AG04450 (cell line): ENCODE measurements around the gene PEX3. TPM values are rescaled to one million over a fixed set of nuclear protein-coding genes. Genes with fewer than 3 reads are reported as not detected.
"Not testable (repeated sequence)": the region's sequence is repeated elsewhere in the genome, so short reads cannot be mapped to it uniquely, and the experiment has no call there.

ENCODE experiments used
- CTCF ChIA-PET: fragments of 300-600, 350-600 bp; formaldehyde crosslinking; extraction: SDS; loops from one replicate; lab custom pipeline; 2022; ENCODE audit warnings: antibody characterized with exemption, inconsistent platforms; lab: Charles Lee
- POLR2A ChIA-PET: fragments of 350-600 bp; formaldehyde crosslinking; extraction: SDS; loops from one replicate; lab custom pipeline; 2021; ENCODE audit warnings: antibody characterized with exemption, inconsistent platforms; lab: Yijun Ruan, JAX
- DNase-seq: peaks from one replicate; pipeline ENCODE4 v3.0.0-alpha.2; 2011; ENCODE audit warnings: low read depth, low spot score
- H3K27ac ChIP-seq: one replicate; pipeline ENCODE4 v1.5.1; 2012; ENCODE audit warnings: low read depth, low read length, control low read depth
- H3K27me3 ChIP-seq: one replicate; pipeline ENCODE4 v1.6.0; 2012; ENCODE audit warnings: low read length; ENCODE audit not compliant: control insufficient read depth, insufficient read depth
- H3K4me3 ChIP-seq: 2 replicates; pipeline ENCODE4 v1.5.1; 2011; ENCODE audit warnings: mild to moderate bottlenecking, low read depth, low read length, control low read depth
- H3K9me3 ChIP-seq: 2 replicates; pipeline ENCODE4 v1.5.1; 2012; ENCODE audit warnings: low read length; ENCODE audit not compliant: control insufficient read depth, insufficient read depth
- polyA plus RNA-seq: library from polyadenylated mRNA; depleted of rRNA; stranded (reverse); fragments of >200 nt; gene quantifications from 2 replicates; pipeline ENCODE4 v1.2.3, GENCODE V29; 2011
- TF ChIP-seq, protein P1 (sequence below): IDR thresholded peaks from 2 replicates; pipeline ENCODE4 v1.5.1; 2011; ENCODE audit warnings: low read depth, low read length, control low read depth, inconsistent platforms

PEX3 gene
- polyA plus RNA-seq, 1 experiment: 30.9 TPM

GRCh38 chr6:143457563-143458359 is 7.2 kb downstream of the PEX3 start:
- DNase-seq: no peak
- Histone ChIP-seq H3K27ac (no peak overlapping the region), H3K4me3 (no peak overlapping the region), H3K9me3 (no peaks in the 10 kb centered on the region), H3K27me3 (no peaks in the 10 kb centered on the region)
- TF ChIP-seq, protein P1, sequence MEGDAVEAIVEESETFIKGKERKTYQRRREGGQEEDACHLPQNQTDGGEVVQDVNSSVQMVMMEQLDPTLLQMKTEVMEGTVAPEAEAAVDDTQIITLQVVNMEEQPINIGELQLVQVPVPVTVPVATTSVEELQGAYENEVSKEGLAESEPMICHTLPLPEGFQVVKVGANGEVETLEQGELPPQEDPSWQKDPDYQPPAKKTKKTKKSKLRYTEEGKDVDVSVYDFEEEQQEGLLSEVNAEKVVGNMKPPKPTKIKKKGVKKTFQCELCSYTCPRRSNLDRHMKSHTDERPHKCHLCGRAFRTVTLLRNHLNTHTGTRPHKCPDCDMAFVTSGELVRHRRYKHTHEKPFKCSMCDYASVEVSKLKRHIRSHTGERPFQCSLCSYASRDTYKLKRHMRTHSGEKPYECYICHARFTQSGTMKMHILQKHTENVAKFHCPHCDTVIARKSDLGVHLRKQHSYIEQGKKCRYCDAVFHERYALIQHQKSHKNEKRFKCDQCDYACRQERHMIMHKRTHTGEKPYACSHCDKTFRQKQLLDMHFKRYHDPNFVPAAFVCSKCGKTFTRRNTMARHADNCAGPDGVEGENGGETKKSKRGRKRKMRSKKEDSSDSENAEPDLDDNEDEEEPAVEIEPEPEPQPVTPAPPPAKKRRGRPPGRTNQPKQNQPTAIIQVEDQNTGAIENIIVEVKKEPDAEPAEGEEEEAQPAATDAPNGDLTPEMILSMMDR: no peak
- POLR2A ChIA-PET: interaction anchor here (0.9 kb wide), 1 partner anchor 79 kb away, joined by 3 read pairs; no protein-coding TSS in a partner anchor
- CTCF ChIA-PET: no interaction called here

DNA sequence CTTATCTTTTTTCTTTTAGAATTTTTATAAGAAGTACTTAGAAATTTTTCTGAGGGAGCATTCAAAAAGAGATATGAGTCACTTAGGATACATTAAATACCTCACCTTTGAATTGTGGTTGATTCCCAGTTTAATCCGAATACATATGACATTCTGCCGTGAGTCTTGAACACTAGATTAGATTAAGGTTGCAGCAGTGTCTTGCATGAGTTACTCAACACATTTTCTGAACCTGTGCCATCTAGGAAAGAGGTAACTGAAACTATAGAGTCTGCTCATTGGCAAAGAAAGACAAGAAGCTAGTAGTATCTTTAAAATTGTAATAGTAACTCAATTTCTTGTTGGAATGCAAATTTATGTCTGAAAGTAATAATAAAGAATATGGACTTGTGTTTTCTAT is 14.9 kb downstream of the PEX3 start:
- POLR2A ChIA-PET: no interaction called here
- no peak overlapping the region for H3K4me3 ChIP-seq
- TF ChIP-seq, protein P1: no peak
- CTCF ChIA-PET: no interaction called here
- DNase-seq: no peak
- H3K9me3 ChIP-seq: no peaks in the 10 kb centered on the region
- H3K27ac ChIP-seq: no peak overlapping the region
- no peaks in the 10 kb centered on the region for H3K27me3 ChIP-seq

DNA sequence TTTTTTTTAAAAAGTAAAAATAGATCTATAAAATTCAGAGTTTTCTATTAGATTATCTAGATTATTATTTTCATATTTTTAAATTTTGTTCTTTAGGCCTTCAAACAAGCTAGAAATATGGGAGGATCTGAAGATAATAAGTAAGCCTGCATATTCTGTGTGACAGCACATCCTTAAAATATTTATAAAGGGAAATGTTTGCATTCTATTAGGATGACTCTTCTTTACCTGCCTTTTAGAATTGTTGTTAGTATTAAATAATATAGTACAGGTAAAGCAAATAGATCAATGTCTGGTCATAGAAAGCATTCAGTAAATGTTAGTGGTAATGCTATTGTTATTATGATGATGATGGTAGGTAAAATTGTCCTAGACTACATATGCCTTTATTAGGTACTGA is 17.4 kb downstream of the PEX3 start:
- ChIA-PET CTCF (no interaction called here), POLR2A (no interaction called here)
- Histone ChIP-seq H3K9me3 (no peaks in the 10 kb centered on the region), H3K27ac (no peak overlapping the region), H3K4me3 (no peak overlapping the region), H3K27me3 (no peaks in the 10 kb centered on the region)
- DNase-seq: no peak
- TF ChIP-seq, protein P1: no peak

DNA sequence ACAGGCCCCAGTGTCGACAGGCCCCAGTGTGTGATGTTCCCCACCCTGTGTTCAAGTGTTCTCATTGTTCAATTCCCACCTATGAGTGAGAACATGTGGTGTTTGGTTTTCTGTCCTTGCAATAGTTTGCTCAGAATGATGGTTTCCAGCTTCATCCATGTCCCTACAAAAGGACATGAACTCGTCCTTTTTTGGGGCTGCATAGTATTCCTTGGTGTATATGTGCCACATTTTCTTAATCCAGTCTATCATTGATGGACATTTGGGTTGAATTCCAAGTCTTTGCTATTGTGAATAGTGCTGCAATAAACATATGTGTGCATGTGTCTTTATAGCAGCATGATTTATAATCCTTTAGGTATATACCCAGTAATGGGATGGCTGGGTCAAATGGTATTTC is 18.2 kb downstream of the PEX3 start:
- CTCF ChIA-PET, DNase-seq, POLR2A ChIA-PET, H3K27me3 ChIP-seq, H3K4me3 ChIP-seq, H3K27ac ChIP-seq, H3K9me3 ChIP-seq: not testable (repeated sequence)

- no peaks in the 10 kb centered on the region for H3K27me3 ChIP-seq
- POLR2A ChIA-PET: no interaction called here
Measured at GRCh38 chr6:143471822-143472221, 21.2 kb downstream of the PEX3 start.

More at GRCh38 chr6:143471822-143472221, 21.2 kb downstream of the PEX3 start:
- DNase-seq: no peak
- Histone ChIP-seq H3K4me3 (no peak overlapping the region), H3K9me3 (no peaks in the 10 kb centered on the region), H3K27ac (no peak overlapping the region)
- TF ChIP-seq, protein P1: no peak
- CTCF ChIA-PET: no interaction called here
